Psoas muscle (tissue), 8 donors: Measurements from ENCODE around the gene KCNE5. TPM values are rescaled to one million over a fixed set of nuclear protein-coding genes. Genes with fewer than 3 reads are reported as not detected.
"Not testable (repeated sequence)": the region's sequence is repeated elsewhere in the genome, so short reads cannot be mapped to it uniquely, and the experiment has no call there.

Experiments
- ATAC-seq, 4 donors: fragments of 200-7000 bp; cut with Tn5 transposase; one replicate each; pipeline ENCODE4 v1.9.1; 2020; ENCODE audit warnings: moderate library complexity in 3 of 4, mild to moderate bottlenecking in 2 of 4
- DNase-seq, 2 donors: peaks; one replicate each; pipeline ENCODE4 v3.0.0-alpha.2; 2020
- H3K27ac ChIP-seq: fragments of 200-600 bp; one replicate; pipeline ENCODE4 v1.8.0; 2022
- H3K27me3 ChIP-seq, 3 donors: fragments of 200-600 bp in 1 of 3; one replicate each; pipeline versions ENCODE4 v1.6.1 to v1.8.0; 2013 to 2022; ENCODE audit warnings: low read length in 2 of 3, mild to moderate bottlenecking in 2 of 3, moderate library complexity in 1 of 3; ENCODE audit not compliant: insufficient read depth in 3 of 3
- H3K36me3 ChIP-seq, 2 donors: fragments of 200-600 bp in 1 of 2; one replicate each; pipeline versions ENCODE4 v1.6.1 to v1.8.0; 2013 to 2022; ENCODE audit warnings: low read depth in 1 of 2, mild to moderate bottlenecking in 1 of 2, moderate library complexity in 1 of 2; ENCODE audit not compliant: insufficient read depth in 1 of 2
- H3K4me1 ChIP-seq: fragments of 200-600 bp; one replicate; pipeline ENCODE4 v1.8.0; 2022
- H3K4me3 ChIP-seq: fragments of 200-600 bp; one replicate; pipeline ENCODE4 v1.8.0; 2022; ENCODE audit warnings: mild to moderate bottlenecking
- H3K9me3 ChIP-seq: fragments of 200-600 bp; one replicate; pipeline ENCODE4 v1.8.0; 2022
- whole genome bisulfite sequencing, 3 donors: extraction: QIAGEN DNeasy Blood & Tissue Kit; methylation state at CpG; one replicate each; pipeline versions ENCODE4 v1.1.6 to v1.1.7; 2013; 5-methylcytosine and 5-hydroxymethylcytosine counted together
- intact Hi-C, 2 donors: fragments of 100-400 bp; cut with DNase I; formaldehyde crosslinking; loops; one replicate each; pipeline versions ENCODE4 v1.11.0 to v1.14.2; 2022
- polyA plus RNA-seq, 3 donors: library from polyadenylated mRNA; stranded (reverse); fragments of 200-250 nt; gene quantifications; one replicate each; pipeline ENCODE4 v1.2.3, GENCODE V29; 2013
- total RNA-seq, 4 donors: library from RNA; stranded (reverse); fragmentation: NEBNext Ultra II Directional in 2 of 4; extraction: Animal tissue kit (Norgen Biotek cat#: 25700) in 2 of 4; gene quantifications; one replicate each; pipeline versions ENCODE4 v1.2.1 to v1.2.4, GENCODE V29; 2021 to 2023
- TF ChIP-seq, protein P1 (sequence below): fragments of 200-600 bp; IDR thresholded peaks from one replicate; pipeline ENCODE4 v1.8.0; 2022; ENCODE audit warnings: antibody characterized with exemption
- donor health status: healthy with polysubstance abuse.
- donor health status: DM: no; HTN: no; CAD: no; lungs with moderate emphysema.
- donor health status: Bipolar disorder and iron deficiency.
- donor health status: healthy.
- donor health status: DM: yes; HTN: yes; CAD: no.
- donor health status: DM: no; HTN: no; CAD: no.
- donor health status: DM: no; HTN: no; CAD: no.
- donor health status: DM: yes; HTN: yes; CAD: no.

KCNE5 gene
- total and polyA plus RNA-seq, 7 donors = 0.14 to 0.78 (median 0.47) TPM; not detected in 2

DNA sequence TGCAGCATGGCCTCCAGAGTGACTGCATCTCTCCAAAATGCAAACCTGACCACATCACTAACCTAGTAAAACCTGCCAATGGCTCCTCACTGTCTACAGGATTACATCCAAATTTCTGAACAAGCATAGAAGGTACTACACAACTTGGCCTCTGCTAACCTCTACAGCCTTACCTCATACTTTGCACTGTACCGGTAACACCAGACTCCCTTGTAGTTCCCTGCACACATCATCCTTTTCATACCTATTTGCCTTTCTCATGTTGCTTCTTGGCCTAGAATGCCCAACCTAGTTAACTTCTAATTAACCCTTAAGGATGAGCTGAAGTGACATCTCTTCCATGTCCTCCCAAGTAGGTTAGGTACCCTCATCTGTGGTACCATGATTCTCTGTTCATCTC, 33.4 kb upstream of the KCNE5 start:
- Histone ChIP-seq H3K36me3 (peaks cover 0 to 33% of the 10 kb centered on the region in 2 donors), H3K27me3 (no peaks in the 10 kb centered on the region), H3K4me3 (no peak overlapping the region), H3K4me1 (no peaks in the 10 kb centered on the region), H3K27ac (no peak overlapping the region), H3K9me3 (no peaks in the 10 kb centered on the region)
- DNase-seq (no peak), ATAC-seq (no peak)
- TF ChIP-seq, protein P1, sequence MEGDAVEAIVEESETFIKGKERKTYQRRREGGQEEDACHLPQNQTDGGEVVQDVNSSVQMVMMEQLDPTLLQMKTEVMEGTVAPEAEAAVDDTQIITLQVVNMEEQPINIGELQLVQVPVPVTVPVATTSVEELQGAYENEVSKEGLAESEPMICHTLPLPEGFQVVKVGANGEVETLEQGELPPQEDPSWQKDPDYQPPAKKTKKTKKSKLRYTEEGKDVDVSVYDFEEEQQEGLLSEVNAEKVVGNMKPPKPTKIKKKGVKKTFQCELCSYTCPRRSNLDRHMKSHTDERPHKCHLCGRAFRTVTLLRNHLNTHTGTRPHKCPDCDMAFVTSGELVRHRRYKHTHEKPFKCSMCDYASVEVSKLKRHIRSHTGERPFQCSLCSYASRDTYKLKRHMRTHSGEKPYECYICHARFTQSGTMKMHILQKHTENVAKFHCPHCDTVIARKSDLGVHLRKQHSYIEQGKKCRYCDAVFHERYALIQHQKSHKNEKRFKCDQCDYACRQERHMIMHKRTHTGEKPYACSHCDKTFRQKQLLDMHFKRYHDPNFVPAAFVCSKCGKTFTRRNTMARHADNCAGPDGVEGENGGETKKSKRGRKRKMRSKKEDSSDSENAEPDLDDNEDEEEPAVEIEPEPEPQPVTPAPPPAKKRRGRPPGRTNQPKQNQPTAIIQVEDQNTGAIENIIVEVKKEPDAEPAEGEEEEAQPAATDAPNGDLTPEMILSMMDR = no peak
- intact Hi-C loops = no loop called here
- WGBS, 3 donors = 93 to 100% (median 100%) methylated on average over 1 of the region's 1 CpG

DNA sequence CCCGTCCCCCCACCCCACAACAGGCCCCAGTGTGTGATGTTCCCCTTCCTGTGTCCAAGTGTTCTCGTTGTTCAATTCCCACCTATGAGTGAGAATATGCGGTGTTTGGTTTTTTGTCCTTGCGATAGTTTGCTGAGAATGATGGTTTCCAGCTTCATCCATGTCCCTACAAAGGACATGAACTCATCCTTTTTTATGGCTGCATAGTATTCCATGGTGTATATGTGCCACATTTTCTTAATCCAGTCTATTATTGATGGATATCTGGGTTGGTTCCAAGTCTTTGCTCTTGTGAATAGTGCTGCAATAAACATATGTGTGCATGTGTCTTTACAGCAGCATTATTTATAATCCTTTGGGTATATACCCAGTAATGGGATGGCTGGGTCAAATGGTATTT, 32.4 kb upstream of the KCNE5 start:
- H3K4me1 ChIP-seq, H3K4me3 ChIP-seq, ATAC-seq, H3K27ac ChIP-seq, H3K27me3 ChIP-seq, intact Hi-C loops, DNase-seq, H3K9me3 ChIP-seq: not testable (repeated sequence)
- H3K36me3 ChIP-seq = peaks cover 0 to 23% of the 10 kb centered on the region in 2 donors
- WGBS, 3 donors = 50 to 100% (median 100%) methylated on average over 1 to 2 of the region's 4 CpGs

- H3K27ac ChIP-seq = no peak overlapping the region
- DNase-seq (no peak), ATAC-seq (no peak)
- TF ChIP-seq, protein P1 = no peak
- no peaks in the 10 kb centered on the region for H3K9me3 ChIP-seq
- H3K36me3 ChIP-seq = peaks cover 0 to 19% of the 10 kb centered on the region in 2 donors
- intact Hi-C loops = no loop called here
- H3K4me1 ChIP-seq = no peaks in the 10 kb centered on the region
- H3K27me3 ChIP-seq = no peaks in the 10 kb centered on the region
- no peak overlapping the region for H3K4me3 ChIP-seq
- WGBS, 3 donors = 74 to 98% (median 95%) methylated on average over 4 of the region's 4 CpGs
Observed at GRCh38 chrX:109656774-109657173, 31.8 kb upstream of the KCNE5 start.

DNA sequence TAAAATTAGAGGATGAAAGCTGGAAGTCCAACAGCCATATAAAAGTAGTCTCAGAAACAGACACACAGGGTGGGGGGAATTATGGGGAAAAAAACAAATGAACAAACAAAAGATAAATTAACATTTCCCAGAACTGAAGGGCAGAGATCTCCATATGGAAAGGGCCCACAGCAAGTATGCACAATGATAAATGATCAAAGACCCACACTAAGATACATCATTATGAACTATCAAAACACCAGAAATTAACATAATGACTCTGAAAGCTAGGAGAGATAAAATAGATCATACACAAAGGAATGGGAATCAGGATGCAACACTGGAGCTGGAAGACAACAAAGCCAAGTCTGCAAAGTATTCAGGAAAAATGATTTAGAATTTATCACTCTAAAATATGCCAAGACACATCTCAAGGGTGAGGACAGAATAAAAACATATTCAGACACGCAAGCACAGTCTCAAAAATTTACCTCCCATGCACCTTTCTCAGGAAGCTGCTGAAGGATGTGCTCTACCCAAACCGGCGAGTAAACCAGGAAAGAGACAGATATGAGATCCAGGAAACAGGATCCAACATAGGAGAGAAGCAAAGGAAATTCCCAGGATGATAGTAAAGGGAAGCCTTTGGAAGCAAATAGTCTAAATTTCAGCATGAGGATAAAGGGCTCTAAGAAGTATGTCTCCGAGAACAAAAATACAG, 30.7 kb upstream of the KCNE5 start:
- TF ChIP-seq, protein P1 = no peak

DNA sequence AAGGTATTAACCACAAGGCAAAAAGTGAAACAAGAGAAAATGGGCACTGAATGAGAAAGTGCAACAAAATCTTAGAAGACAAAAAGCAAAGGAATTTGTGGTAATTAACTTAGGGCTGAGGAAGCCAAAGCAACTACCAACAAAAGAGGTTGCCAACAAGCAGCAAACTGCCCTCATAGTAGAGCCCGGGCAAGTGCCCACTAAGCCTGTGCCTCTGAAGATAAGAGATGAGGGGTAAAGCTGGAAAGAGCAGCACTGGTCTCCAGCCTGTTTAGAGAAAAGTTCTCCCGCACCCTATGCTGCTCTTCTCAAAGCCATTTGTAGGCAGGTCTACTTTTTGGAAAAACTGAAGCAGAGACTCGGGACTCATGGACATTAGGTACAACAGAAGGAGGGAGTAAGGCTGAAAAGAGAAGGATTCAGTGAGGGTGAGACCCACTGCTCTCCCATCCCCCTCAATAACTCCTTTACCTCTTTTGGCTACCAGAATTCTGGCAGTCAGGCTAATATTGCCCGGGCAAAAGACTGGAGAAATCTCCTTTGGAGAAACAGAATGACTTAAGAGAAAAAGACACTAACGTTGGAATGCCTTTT, 29.6 kb upstream of the KCNE5 start:
- Histone ChIP-seq H3K9me3 (no peaks in the 10 kb centered on the region), H3K27ac (no peak overlapping the region), H3K36me3 (peaks cover 0 to 10% of the 10 kb centered on the region in 2 donors), H3K4me1 (no peaks in the 10 kb centered on the region), H3K27me3 (no peaks in the 10 kb centered on the region), H3K4me3 (no peak overlapping the region)
- TF ChIP-seq, protein P1 = no peak
- intact Hi-C loops = no loop called here
- WGBS, 3 donors = 71 to 83% (median 80%) methylated on average over 5 of the region's 5 CpGs
- DNase-seq (no peak), ATAC-seq (no peak)

More for the DNA sequence above, 30.7 kb upstream of the KCNE5 start:
- no peak overlapping the region for H3K27ac ChIP-seq
- intact Hi-C loops = no loop called here
- H3K4me3 ChIP-seq = no peak overlapping the region
- no peaks in the 10 kb centered on the region for H3K27me3 ChIP-seq
- DNase-seq = no peak
- H3K4me1 ChIP-seq = no peaks in the 10 kb centered on the region
- 68 to 71% (median 69%) methylated on average over 4 of the region's 4 CpGs for WGBS, 3 donors
- peaks cover 0 to 10% of the 10 kb centered on the region in 2 donors for H3K36me3 ChIP-seq
- ATAC-seq = no peak
- no peaks in the 10 kb centered on the region for H3K9me3 ChIP-seq

- WGBS, 3 donors = 83 to 95% (median 94%) methylated on average over 13 to 19 of the region's 19 CpGs
- intact Hi-C loops, H3K27me3 ChIP-seq: not testable (repeated sequence)
Observed at GRCh38 chrX:109644671-109645070, 19.7 kb upstream of the KCNE5 start.

More at GRCh38 chrX:109644671-109645070, 19.7 kb upstream of the KCNE5 start:
- not testable (repeated sequence) for H3K4me3 ChIP-seq, ATAC-seq, H3K4me1 ChIP-seq, H3K36me3 ChIP-seq, H3K9me3 ChIP-seq, H3K27ac ChIP-seq, DNase-seq
